GM12872 (cell line): ENCODE data around the gene DRAM1.

ENCODE experiments used
- TF ChIP-seq, protein P1 (sequence below): IDR thresholded peaks from 3 replicates; pipeline ENCODE4 v1.5.1; 2011; ENCODE audit warnings: low read depth, mild to moderate bottlenecking, low read length, moderate library complexity; ENCODE audit not compliant: insufficient read depth

Gene DRAM1

DNA sequence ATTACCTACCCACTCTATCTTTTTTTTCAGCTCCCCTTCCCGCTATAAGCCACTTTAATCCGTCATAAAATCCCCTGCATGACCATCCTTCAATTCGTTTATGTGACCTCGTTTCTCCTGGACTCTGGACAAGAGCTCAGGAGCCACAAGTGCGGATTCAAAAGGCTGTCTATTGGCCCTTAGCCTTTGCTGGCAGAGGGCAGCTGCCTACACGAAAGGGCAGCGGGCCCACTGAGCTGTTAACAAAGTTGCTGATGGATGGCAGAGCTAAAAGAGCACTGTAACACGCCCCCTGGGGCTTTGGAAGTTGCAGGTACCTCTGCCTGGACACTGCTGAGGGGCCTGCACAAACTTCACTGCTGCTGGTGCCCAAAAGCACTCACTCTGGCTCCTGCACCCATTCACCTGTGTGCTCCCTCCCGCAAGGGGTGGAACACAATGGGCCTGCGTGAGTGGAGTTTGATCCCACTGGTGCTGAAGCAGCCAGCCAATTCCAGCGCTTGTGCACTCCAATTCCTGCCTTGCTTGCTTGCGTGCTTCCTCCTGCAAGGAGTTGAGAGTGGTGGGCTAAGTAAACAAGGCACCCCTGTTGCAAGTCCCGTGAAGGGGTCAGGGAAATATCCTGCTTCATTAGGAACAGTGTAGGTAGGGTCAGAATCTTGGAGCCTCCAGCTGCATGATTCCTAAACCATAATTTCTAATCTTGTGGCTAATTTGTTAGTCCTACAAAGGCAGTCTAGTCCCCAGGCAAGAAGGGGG lies 10.6 kb upstream of the DRAM1 start:
- TF ChIP-seq, protein P1, sequence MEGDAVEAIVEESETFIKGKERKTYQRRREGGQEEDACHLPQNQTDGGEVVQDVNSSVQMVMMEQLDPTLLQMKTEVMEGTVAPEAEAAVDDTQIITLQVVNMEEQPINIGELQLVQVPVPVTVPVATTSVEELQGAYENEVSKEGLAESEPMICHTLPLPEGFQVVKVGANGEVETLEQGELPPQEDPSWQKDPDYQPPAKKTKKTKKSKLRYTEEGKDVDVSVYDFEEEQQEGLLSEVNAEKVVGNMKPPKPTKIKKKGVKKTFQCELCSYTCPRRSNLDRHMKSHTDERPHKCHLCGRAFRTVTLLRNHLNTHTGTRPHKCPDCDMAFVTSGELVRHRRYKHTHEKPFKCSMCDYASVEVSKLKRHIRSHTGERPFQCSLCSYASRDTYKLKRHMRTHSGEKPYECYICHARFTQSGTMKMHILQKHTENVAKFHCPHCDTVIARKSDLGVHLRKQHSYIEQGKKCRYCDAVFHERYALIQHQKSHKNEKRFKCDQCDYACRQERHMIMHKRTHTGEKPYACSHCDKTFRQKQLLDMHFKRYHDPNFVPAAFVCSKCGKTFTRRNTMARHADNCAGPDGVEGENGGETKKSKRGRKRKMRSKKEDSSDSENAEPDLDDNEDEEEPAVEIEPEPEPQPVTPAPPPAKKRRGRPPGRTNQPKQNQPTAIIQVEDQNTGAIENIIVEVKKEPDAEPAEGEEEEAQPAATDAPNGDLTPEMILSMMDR, result no peak

DNA sequence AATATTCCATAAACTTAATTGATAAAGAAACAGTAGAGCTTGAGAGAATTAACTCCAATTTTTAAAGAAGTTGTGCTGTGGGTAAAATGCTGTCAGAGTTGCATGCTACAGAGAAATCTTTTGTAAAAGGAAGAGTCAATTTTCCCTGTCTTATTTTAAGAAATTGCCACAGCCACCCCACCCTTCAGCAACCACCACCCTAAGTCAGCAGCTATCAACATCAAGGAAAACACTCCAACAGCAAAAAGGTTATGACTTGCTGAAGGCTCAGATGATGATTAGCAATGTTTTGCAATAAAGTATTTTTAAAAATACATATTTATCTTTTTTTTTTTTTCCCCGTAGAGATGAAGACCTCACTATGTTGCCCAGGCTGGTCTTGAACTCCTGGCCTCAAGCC lies 6.5 kb upstream of the DRAM1 start:
- TF ChIP-seq, protein P1, result no peak

DNA sequence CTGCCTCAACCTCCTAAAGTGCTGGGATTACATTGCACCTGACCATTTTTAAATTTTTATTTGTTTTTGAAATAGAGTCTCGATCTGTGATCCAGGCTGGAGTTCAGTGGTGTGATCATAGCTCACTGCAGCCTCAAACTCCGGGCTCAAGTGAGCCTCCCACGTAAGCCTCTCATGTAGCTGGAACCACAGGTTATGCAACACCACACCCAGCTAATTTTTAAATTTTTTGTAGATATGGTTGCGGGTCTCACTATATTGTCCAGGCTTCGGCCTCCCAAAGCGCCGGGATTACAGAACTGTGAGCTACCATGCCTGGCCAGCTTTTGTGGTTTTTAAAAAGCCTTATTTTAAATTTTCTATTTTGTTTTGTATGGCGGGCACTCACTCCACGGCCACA lies 2.2 kb upstream of the DRAM1 start:
- TF ChIP-seq, protein P1, result no peak

DNA sequence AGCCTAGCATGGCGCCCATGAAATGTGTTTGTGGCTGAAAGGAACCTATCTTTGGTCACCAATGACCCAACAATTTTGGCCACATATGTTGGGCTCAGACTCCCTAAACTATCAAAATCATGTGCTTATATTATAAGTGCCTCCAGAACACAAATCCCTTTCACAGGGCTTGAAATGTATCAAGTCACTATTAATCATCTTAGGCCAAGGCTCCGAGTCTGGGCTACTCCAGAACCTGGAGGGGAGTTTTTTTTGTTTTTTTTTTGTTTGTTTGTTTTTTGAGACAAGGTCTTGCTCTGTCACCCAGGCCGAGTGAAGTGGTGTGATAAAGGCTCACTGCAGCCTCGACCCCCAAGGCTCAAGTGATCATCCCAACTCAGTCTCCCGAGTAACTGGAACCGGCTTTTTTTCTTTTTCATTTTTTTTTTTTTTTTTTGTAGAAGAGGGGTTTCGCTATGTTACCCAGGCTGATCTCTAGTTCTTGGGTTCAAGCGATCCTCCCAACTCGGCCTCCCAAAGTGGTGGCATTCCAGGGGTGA lies 989 bp upstream of the DRAM1 start:
- TF ChIP-seq, protein P1, result no peak

DNA sequence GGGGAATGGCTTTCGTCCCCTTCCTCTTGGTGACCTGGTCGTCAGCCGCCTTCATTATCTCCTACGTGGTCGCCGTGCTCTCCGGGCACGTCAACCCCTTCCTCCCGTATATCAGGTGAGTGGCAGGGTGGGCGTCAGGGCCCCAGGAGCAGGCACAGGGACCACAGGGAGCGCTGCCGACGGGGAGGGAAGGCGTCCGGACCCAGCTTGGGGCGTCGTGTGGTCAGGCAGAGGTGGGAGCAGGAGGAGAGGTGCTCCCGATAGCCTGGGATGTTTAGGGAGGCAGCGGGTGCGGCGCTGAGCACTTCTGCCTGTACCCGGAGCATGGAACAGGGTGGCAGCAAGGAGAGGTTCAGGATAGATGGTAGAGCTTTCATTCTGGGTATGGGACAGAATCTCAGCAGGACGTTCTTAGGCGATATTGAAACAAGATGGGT lies 444 bp downstream of the DRAM1 start:
- TF ChIP-seq, protein P1, result no peak

DNA sequence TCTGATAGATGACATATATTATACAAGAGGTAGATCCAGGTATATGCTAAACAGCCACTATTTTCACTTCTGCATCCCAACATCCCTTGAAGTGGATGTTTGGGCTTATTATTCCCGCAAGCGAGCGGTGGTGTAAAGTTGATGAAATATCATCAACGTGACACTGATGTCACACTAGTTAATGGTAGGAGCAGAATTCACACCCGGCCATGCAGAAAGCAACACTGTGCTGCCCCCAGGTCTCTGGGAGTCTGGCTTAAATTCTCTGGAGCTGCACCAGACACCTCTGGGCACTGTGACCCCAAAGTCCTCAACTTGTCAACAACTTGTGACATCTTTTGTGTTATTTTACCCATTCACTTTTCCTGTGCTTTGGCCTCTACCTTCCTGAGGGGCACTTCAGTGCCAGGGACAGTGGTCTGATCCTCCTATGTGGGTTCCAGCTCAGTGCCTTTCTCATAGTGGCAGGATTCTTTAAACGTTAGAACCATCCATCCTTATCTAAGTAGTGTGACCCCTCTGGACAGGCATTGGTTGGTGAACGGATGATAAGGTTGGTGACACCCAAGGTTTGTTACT lies 952 bp downstream of the DRAM1 start:
- TF ChIP-seq, protein P1, result no peak

DNA sequence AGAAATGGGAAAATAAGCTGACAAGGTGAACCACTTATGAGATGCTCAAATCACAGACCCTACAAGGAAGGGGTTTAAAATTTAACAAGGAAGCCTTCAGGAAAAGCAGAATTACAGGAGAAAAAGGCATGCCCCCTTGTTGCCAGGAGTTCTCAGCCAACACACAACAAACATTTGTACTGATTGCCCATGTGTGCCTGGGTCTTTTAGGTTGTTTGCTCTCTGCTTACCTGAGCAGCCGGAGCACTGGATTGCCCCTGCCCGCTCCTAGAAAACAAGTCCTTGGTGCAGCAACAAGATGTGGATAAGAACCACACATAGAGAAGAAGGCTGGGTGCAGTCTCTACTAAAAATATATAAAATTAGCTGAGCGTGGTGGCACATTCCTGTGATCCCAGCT lies 3.4 kb downstream of the DRAM1 start:
- TF ChIP-seq, protein P1, result no peak
